ENCODE data around the gene CWH43.
"Not testable (repeated sequence)": the region's sequence is repeated elsewhere in the genome, so short reads cannot be mapped to it uniquely, and the experiment has no call there.

DNA sequence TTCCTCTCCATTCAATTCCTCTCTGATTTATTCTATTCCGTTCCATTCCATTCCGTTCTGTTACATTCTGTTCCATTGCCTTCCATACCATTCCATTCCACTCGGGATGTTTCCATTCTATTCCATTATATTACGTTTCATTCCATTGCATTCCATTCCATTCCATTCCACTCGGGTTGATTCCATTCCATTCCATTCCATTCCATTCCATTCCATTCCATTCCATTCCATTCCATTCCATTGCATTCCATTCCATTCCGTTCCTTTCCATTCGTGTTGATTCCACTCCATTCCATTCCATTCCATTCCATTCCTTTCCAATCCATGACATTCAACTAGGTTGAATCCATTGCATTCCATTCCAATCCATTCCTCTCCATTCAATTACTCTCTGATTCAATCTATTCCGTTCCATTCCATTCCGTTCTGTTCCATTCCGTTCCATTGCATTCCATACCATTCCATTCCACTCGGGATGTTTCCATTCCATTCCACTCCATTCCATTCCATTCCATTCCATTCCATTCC, 106.6 kb downstream of the CWH43 start:
- TF ChIP-seq, protein P1, sequence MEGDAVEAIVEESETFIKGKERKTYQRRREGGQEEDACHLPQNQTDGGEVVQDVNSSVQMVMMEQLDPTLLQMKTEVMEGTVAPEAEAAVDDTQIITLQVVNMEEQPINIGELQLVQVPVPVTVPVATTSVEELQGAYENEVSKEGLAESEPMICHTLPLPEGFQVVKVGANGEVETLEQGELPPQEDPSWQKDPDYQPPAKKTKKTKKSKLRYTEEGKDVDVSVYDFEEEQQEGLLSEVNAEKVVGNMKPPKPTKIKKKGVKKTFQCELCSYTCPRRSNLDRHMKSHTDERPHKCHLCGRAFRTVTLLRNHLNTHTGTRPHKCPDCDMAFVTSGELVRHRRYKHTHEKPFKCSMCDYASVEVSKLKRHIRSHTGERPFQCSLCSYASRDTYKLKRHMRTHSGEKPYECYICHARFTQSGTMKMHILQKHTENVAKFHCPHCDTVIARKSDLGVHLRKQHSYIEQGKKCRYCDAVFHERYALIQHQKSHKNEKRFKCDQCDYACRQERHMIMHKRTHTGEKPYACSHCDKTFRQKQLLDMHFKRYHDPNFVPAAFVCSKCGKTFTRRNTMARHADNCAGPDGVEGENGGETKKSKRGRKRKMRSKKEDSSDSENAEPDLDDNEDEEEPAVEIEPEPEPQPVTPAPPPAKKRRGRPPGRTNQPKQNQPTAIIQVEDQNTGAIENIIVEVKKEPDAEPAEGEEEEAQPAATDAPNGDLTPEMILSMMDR (IDR thresholded peaks at IDR 0.05): not testable (repeated sequence)
- not testable (repeated sequence) for TF ChIP-seq POLR2A (IDR thresholded peaks at IDR 0.05)

Measured in uterus (tissue), 2 donors.